ENCODE data around the gene RNF225. TPM values are rescaled to one million over a fixed set of nuclear protein-coding genes. Genes with fewer than 3 reads are reported as not detected.
A peak's percentile ranks its signal among the peaks of the same experiment; 100 is the strongest.

Gene RNF225
- total and polyA plus RNA-seq, 2 of the 13 experiments (the other 11 are each of a cell fraction or from before 2014, with no cell fraction given): not detected

DNA sequence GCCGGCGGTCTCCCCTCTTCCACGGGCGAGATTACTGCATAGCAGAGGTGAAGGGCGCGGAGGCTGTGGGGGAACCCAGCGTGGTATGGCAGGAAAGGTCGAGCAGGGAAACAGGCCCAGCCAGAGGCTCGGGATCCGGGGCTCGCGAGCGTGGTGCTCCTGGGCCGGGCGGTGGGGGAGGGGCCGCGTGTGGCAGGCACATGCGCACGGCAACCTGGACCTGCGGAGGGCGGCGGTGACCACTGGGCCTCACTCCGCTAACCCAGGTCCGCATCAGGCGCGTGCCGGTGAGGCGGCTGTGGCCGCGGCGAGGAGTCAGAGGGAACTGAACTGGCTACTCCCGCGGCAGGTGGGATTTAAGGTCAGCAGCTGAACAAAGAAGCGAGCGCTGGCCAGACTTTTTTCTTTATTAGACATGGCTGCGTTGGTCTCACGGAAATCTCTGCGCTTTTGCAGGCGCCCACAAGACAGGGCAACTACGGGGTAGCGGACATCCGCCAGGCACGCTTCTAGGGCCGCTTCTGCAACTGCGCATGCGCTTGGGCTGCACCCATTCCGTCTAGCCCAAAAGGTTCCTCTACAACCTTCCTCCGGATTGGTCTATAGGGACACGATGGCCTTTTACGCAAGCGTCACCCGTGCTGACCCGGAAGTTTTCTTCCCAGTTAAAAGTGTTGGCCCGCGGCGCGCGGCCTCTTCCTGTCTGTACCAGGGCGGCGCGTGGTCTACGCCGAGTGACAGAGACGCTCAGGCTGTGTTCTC lies 8.7 kb upstream of the RNF225 start, which contains the start of gene RPS5 (continued):
- TF ChIP-seq POLR2G (IDR thresholded peaks at IDR 0.05; ENCODE audit: low read depth, low read length) (peak; percentile 97), TARDBP (CRISPR knock-in tag; IDR thresholded peaks at IDR 0.05) (peak; percentile 84), ZNF691 (CRISPR knock-in tag; IDR thresholded peaks at IDR 0.05; ENCODE audit: borderline replicate concordance, low read depth) (peak; percentile 91; the same call in 1 of the 2 replicates), ZFP1 (CRISPR knock-in tag; IDR thresholded peaks at IDR 0.05) (no peak), ZC3H13 (CRISPR knock-in tag; IDR thresholded peaks at IDR 0.05) (0 out of 2 replicates have a peak, but pooled peaks have one; percentile 78), TOPORS (CRISPR knock-in tag; IDR thresholded peaks at IDR 0.05) (peak; percentile 68), RFXANK (CRISPR knock-in tag; IDR thresholded peaks at IDR 0.05) (no peak; the same call in 1 of the 2 replicates), FOXA1 (IDR thresholded peaks at IDR 0.05) (no peak), FOXA1 (CRISPR knock-in tag; IDR thresholded peaks at IDR 0.05) (no peak; the same call in 1 of the 2 replicates), MXD4 (CRISPR knock-in tag; IDR thresholded peaks at IDR 0.05) (peak; percentile 93), ZUFSP (CRISPR knock-in tag; IDR thresholded peaks at IDR 0.05; ENCODE audit: borderline replicate concordance) (no peak), ZNF225 (CRISPR knock-in tag; IDR thresholded peaks at IDR 0.05) (peak; percentile 86; the same call in 1 of the 2 replicates), ZNF263 (CRISPR knock-in tag; IDR thresholded peaks at IDR 0.05) (peak; percentile 73)
- TF ChIP-seq, protein P1, sequence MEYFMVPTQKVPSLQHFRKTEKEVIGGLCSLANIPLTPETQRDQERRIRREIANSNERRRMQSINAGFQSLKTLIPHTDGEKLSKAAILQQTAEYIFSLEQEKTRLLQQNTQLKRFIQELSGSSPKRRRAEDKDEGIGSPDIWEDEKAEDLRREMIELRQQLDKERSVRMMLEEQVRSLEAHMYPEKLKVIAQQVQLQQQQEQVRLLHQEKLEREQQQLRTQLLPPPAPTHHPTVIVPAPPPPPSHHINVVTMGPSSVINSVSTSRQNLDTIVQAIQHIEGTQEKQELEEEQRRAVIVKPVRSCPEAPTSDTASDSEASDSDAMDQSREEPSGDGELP (IDR thresholded peaks at IDR 0.05; ENCODE audit: borderline replicate concordance, low read depth): peak; percentile 33; the same call in 1 of the 2 replicates
- TF ChIP-seq, protein P2, sequence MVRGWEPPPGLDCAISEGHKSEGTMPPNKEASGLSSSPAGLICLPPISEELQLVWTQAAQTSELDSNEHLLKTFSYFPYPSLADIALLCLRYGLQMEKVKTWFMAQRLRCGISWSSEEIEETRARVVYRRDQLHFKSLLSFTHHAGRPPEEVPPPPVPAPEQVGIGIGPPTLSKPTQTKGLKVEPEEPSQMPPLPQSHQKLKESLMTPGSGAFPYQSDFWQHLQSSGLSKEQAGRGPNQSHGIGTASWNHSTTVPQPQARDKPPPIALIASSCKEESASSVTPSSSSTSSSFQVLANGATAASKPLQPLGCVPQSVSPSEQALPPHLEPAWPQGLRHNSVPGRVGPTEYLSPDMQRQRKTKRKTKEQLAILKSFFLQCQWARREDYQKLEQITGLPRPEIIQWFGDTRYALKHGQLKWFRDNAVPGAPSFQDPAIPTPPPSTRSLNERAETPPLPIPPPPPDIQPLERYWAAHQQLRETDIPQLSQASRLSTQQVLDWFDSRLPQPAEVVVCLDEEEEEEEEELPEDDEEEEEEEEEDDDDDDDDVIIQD (CRISPR knock-in tag; IDR thresholded peaks at IDR 0.05; ENCODE audit: low read depth): no peak; the same call in 1 of the 2 replicates
- TF ChIP-seq, protein P3, sequence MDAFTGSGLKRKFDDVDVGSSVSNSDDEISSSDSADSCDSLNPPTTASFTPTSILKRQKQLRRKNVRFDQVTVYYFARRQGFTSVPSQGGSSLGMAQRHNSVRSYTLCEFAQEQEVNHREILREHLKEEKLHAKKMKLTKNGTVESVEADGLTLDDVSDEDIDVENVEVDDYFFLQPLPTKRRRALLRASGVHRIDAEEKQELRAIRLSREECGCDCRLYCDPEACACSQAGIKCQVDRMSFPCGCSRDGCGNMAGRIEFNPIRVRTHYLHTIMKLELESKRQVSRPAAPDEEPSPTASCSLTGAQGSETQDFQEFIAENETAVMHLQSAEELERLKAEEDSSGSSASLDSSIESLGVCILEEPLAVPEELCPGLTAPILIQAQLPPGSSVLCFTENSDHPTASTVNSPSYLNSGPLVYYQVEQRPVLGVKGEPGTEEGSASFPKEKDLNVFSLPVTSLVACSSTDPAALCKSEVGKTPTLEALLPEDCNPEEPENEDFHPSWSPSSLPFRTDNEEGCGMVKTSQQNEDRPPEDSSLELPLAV (CRISPR knock-in tag; conservative IDR thresholded peaks at IDR 0.05; ENCODE audit: low read depth): 0 out of 2 replicates have a peak, but pooled peaks have one; percentile 38
- TF ChIP-seq, protein P4, sequence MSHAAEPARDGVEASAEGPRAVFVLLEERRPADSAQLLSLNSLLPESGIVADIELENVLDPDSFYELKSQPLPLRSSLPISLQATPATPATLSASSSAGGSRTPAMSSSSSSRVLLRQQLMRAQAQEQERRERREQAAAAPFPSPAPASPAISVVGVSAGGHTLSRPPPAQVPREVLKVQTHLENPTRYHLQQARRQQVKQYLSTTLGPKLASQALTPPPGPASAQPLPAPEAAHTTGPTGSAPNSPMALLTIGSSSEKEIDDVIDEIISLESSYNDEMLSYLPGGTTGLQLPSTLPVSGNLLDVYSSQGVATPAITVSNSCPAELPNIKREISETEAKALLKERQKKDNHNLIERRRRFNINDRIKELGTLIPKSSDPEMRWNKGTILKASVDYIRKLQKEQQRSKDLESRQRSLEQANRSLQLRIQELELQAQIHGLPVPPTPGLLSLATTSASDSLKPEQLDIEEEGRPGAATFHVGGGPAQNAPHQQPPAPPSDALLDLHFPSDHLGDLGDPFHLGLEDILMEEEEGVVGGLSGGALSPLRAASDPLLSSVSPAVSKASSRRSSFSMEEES (CRISPR knock-in tag; IDR thresholded peaks at IDR 0.05): peak; percentile 55; the same call in 1 of the 2 replicates
- TF ChIP-seq, protein P5, sequence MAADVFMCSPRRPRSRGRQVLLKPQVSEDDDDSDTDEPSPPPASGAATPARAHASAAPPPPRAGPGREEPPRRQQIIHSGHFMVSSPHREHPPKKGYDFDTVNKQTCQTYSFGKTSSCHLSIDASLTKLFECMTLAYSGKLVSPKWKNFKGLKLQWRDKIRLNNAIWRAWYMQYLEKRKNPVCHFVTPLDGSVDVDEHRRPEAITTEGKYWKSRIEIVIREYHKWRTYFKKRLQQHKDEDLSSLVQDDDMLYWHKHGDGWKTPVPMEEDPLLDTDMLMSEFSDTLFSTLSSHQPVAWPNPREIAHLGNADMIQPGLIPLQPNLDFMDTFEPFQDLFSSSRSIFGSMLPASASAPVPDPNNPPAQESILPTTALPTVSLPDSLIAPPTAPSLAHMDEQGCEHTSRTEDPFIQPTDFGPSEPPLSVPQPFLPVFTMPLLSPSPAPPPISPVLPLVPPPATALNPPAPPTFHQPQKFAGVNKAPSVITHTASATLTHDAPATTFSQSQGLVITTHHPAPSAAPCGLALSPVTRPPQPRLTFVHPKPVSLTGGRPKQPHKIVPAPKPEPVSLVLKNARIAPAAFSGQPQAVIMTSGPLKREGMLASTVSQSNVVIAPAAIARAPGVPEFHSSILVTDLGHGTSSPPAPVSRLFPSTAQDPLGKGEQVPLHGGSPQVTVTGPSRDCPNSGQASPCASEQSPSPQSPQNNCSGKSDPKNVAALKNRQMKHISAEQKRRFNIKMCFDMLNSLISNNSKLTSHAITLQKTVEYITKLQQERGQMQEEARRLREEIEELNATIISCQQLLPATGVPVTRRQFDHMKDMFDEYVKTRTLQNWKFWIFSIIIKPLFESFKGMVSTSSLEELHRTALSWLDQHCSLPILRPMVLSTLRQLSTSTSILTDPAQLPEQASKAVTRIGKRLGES (CRISPR knock-in tag; IDR thresholded peaks at IDR 0.05; ENCODE audit: borderline replicate concordance): no peak
